GM19395 (cell line): ENCODE measurements around the gene DCDC2B.
A peak's percentile ranks its signal among the peaks of the same experiment; 100 is the strongest.

ENCODE experiments used
- ATAC-seq: cut with Tn5 transposase; IDR thresholded peaks from one replicate; pipeline ENCODE4 v1.9.1; 2021; ENCODE audit warnings: mild to moderate bottlenecking, moderate library complexity; ENCODE audit not compliant: unreplicated experiment

Gene DCDC2B

DNA sequence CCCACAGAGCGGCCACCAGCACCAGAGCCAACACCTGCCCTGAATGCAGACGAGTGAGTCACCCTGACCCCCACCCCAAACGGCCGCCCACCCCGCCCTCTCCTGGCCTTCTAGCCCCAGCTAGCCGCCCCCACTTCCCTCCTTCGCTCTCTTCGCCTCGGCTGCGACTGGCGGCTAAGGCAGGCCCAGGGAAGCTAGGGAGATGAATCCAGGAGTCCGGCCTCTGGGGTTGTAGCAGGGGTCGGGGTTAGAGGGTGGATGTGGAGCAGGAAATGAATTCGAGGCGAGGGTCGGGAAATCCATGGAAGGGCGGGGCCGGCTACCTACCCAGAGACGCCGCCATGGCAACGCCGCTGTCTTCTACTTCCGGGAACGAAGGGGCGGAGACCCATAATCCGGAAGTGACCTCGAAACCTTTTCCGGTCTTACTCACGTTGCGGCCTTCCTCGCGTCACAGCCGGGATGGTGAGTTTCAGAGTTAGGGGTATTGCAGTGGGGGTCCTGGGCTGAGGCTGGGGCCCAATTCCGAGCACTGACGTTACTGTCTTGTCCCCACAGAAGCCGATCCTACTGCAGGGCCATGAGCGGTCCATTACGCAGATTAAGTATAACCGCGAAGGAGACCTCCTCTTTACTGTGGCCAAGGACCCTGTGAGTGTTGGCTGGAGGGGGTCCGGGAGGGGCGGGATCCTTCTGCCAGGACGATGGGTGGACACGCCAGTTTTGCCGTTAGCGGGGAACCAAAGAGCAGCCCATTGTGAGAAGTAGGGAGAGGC, 13.3 kb downstream of the DCDC2B start, which contains the start of the genes EIF3I and TMEM234:
TSS of gene EIF3I (plus strand) at position 428 of the 776 bp plus-strand sequence. CDS start at position 463, 35 bp downstream.
TSS of gene TMEM234 (minus strand) at position 374 of the 776 bp plus-strand sequence. CDS start at position 343, 31 bp downstream.
- peak; percentile 96 for ATAC-seq

DNA sequence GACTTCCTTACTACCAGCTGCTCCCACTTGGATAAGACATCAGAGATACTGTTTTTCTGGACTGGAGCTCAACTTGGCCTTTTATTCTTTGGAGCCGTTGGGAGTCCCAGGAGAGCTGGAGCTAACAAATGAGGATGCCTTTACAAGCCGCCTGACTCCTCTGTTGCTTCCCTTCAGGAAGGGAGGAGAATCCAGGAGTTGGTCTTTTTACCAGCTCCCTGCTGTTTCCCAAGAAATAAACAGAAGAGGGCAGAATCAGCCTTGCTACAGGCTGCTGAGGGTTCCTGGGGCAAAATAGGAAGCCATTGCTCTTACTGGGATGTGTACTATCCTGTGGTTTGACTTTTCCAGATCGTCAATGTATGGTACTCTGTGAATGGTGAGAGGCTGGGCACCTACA, 14.8 kb downstream of the DCDC2B start:
- ATAC-seq, result no peak

DNA sequence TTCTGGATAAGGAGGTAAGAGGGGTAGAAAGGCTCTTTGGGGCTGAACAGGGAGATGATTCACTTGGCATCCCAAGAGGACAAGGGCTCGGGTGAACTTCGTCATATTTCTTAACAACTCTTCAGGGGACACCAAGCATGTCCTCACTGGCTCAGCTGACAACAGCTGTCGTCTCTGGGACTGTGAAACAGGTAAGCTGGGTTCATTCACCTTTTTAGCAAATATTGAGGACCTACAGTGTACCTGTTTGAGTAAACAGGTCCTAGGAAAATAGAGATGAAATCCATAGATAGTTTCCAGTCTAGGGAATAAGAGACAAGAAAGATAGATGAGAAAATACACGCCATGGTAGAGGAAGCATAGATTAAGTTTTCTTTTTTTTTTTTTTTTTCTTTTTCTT, 15.4 kb downstream of the DCDC2B start:
- no peak for ATAC-seq

DNA sequence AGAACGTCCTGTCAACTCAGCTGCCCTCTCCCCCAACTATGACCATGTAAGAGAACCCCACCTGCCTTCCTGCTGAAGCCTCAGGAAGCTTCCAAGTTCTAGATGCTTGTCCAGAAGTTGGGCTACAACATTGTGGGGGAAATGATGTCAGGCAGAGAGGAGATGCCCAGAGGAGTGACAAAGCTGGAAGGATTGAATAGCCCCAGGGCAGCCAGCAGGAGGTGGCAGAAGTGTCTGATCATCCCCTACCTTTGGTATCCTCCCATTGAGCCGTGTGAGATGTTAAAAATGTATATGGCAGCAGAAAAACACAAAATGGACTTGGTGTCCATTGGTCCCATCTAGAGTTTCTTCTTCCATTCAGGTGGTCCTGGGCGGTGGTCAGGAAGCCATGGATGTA, 19.9 kb downstream of the DCDC2B start:
- no peak for ATAC-seq

DNA sequence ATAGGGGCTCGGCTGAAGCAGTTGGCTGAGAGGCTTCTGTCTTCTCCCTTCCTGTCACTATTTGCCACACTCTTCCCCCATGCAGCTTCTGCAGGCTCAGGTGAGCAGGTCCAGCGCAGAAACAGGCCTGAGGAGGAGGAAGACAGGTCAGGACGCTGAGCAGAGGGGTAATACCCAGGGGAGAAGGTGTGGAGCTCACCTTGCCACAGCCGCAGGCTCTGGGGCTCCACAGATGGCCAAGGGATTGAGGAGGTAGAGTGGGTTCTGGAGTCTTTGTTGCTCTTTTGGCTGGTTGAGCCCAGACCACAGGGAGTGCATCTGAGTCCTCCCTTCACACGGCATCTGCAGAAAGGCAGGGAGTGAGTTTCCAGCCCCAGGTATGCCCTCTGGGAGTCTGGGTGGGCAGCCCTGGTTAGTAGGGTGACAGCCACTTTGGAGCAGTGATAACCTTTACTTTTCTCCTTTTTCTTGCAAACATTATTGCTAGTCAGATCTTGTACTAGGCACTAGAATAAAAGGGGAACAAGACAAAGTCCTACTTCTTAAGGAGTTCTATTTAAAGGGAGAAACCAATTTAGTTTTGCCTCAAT, 23.0 kb downstream of the DCDC2B start:
- no peak for ATAC-seq

DNA sequence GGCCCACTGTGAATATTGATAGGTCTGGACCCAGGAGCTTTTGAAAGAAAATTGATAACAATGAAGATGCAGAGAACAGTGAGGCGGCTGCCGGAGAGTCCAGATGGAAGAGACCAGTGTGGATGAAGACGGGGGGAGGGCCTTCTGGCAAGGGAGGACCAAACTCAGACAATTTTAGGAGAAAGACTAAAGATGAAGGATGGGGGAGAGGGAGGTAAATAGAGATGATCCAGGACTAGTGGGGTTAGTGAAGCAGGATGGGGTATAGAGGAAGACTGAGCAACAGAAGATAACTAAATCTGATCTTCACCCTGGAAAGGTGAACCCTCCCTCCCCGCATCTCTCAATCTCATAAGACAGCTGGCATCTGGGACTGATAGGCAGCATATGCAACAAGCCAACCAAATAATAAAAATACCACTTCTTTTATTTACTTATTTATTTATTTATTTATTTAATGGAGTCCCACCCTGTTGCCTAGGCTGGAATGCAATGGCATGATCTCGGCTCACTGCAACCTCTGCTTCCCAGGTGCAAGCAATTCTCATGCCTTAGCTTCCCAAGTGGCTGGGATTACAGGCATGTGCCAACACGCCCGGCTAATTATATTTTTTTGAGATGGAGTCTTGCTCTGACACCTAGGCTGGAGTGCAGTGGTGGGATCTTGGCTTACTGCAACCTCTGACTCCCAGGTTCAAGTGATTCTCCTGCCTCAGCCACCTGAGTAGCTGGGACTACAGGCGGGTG, 23.8 kb downstream of the DCDC2B start:
- no peak for ATAC-seq

DNA sequence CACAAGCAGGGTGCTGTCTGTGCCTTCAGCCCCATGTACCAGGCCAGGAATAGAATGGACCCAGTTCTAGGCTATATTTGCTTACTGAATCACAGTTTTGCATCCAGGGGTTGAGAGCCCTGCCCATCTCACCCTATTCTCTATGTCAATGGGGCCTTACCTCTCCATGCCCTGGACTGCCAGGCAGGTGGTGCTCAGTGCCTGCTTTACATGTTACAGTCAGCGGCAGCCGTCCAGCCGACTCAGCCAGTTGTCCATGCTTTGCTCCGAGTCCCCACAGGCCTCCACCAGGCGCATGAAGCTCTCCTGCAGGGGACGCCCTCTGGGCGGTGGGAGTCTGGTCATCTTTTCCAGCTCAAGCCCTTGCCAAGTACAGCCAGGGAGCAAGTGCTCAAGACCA, 25.9 kb downstream of the DCDC2B start:
- ATAC-seq, result no peak

DNA sequence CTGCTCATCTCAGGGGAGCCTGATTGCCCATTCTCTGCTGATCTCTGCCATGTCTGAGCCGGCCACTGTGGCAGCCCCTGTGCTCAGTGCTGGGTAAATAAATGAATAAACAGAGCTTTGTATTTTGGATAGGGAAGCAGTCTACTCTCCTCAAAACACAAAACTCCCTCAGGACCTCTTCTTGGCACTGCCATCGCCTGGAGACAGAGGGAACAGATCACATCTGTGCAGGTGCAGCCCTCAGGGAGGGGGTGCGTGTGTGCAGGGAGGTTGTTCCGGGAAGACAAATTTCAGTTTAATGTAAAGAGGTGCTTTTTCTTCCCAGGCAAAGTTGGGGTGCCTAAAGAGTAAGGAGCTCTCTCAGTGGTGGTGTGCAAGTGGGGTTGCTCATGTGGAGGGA, 30.4 kb downstream of the DCDC2B start:
- ATAC-seq, result no peak

DNA sequence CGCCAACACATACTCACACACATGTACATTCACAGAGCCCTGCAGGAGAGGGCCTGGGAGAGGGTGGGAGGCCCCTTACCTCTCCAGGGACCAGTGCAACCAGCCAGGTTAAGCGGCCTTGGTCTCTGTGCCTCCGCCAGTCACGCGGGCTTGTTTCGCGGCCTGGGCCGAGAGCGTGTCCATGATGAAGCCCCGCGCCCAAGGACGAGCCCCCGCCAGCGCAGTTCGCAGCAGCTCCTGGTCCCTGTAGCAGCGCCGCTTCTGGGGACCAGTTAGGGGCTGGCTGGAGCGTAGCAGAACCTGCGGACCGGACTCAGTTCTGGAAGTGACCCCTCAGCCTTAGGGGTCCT, 30.9 kb downstream of the DCDC2B start:
- no peak for ATAC-seq

DNA sequence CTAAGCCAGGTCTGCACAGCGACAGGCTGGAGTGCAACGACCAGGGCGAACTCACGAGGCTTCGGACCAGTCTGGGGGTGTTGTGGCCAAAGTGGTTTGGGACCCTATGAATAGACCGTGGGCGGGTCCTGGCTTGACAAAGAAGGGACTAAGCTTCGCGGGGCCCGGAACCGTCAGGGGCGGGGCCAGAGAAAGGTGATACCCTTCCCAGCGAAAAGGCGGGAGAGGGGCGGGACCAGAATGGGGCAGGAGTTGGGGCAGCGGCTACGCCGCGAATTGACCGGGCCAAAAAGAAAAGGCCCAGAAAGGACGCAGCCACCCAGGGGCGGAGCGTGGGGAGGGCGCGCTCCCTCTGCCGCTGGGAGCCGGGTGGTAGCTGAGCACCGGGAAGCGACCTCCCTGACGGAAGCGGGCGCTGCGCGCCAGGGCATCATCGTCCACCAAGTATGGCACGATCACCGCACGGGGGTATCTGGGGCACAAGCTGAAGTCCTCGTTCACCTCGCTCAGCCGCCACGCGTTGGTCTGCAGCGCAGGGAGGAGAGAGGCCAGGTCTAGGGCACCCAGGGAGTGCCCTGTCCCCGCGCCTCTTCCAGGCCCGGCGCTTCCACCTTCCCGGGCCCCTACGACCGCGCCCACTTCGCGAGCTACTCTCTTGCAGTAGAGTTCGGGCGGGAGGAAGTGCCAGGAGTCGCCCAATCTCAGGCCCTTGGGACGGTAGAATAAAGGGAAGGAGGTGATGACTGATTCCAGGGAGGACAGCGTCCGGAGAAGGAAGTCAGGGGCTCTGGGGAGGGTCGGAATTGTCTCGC, 31.5 kb downstream of the DCDC2B start:
- no peak for ATAC-seq

DNA sequence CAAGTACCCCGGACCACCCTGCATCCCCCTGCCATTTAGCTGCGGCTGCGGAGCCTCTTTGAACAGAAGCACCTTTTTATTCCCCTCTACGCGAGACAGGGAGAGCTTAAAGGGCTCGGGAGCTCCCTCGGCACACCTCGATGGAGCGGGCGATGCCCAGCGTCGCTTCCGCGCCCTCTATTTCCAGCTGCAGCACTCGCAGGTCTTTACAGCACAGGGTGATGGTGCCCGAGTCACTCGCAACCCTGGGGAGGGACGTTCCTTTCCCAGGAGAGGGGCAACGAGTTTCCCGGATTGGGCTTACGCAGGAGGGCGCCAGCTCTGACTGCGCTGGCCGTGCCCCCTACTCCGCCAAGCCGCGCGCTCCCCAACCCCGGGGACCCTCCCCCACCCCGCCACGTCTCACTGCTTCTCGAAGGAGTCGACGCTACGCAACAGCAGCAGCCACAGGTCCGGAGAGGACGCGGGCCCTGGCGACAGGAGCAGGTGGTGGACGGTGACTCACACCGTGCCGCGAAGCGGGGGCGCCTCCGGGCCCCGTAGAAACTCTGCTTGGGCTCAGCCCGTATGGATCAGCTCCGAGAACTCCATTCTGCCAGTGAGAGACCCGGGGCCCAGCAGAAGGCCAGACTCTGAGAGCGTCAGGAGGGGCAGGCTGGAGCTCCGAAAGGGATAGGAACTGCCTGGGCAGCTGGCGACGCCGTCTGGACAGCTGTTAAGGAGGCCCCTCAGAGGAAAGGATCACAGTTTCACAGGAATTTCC, 32.3 kb downstream of the DCDC2B start:
- no peak for ATAC-seq

DNA sequence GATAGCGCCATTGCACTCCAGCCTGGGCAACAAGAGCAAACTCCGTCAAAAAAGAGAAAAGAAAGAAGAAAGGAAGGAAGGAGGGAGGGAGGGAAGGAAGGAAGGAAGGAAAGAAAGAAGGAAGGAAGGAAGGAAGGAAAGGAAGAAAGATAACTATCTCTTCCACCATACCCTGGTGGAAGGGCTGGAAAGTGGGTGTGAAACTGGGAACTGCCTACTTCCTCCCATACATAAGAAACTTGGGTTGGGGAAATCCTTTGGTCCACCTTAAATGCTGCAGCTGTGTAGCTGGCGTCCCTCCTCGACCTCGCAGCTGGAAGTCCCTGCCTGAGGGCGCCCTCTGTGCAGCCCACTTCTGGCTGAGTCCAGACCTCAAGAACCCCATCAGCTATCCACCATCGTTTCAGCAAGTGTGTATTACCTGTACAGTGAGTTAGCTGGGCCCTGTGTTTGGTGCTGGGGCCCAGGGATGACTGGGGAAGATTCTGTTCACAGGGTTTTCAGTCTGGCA, 33.5 kb downstream of the DCDC2B start:
- no peak for ATAC-seq

DNA sequence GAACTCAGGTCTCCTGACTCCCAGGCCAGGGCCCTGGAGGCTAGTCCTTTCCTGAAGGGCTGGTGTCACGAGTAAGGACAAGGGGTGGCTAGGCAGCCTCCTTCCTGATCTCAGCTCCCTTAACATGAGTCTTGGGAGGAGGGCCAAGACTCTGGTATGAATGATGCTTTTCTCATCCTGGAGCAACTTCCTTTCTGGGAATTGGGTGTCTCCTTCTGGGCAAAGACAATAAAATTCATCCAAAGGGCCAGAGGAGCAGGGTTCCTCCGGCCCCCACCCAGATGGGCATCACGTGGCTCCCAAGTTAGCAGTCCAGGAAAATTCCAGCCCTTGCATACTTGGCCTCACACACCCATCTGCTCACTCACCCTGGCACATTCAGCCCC, 38.0 kb downstream of the DCDC2B start, which contains the start of gene FAM167B:
TSS of gene FAM167B (plus strand) at position 335 of the 386 bp plus-strand sequence. CDS start 200 bp downstream, outside the sequence.
- ATAC-seq, result no peak

DNA sequence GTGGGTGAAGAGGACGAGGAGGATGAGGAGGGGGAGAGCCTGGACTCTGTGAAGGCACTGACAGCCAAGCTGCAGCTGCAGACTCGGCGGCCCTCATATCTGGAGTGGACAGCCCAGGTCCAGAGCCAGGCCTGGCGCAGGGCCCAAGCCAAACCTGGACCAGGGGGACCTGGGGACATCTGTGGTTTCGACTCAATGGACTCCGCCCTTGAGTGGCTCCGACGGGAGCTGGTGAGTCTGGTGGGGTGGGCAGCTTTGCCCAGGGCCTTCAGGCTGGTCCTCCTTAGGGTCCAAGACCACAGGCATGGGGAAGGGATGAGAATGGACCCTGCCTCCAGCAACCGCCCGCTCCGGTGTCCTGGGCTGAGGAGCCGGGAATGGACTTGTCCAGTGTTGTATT, 38.6 kb downstream of the DCDC2B start:
- no peak for ATAC-seq

DNA sequence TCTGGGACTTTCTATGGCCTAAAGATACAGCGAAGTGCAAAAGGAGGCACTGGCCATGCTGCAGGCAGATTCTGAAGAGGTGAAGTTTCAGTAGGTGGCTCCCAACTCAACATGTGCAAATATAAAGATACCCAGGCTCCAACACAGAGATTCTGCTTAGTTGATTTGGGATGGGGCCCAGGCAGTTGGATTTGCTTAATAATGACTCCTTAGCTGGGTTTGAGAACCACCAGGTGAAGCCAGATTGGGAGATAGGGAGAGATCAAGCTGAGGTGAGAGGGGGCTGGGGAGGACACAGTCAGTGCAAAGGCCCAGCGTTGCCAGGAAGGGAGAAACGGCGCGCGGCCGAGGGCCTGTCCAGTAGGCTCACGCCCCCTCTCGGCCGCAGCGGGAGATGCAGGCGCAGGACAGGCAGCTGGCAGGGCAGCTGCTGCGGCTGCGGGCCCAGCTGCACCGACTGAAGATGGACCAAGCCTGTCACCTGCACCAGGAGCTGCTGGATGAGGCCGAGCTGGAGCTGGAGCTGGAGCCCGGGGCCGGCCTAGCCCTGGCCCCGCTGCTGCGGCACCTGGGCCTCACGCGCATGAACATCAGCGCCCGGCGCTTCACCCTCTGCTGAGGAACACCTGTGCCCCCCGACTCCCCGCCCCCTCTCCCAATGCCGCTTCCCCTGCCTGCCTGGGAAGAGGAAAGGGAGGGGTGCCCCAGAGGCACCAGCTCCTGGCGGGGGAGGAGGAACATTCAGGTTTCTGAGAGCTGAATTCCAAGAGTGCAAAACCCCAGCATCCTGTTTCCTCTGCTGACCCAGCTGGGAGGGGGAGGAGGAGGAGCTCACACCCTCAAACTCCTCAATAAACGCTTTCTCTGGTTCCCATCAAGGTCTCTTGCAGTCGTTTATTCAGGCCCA, 39.3 kb downstream of the DCDC2B start:
- ATAC-seq, result peak; percentile 28

DNA sequence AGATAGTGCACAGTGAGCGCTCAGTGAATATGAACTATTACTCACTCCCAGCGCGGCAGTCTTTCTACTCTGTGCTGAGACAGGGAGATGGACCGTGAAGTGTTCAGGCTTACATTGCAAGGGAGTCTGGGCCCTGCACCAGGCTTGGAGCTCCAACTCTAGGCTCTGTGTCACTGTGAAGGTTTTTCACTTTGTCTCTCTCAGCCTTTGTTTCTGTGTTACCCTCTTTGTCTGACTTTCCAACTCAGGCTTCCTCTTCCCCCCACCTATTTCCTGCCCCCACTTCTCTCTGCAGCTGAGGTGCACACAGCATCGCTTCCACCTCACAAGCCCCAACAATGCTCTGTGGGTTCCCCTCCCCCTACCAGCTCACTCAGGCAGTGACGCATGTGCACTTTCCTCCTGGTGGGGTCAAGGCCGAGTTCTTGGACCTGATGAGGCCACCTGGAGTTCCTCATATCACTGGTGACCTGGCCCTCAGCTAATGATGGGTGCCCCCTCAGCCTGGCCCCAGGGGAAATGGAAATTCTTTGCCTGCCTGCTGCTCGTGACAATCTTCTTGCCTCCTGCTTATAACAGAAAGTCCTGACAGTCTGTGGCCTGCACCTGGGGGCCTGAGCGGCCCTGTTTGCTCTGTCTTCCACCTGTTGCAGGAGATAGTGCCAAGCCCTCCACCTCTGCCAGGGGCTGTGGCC, 41.1 kb downstream of the DCDC2B start:
- ATAC-seq, result peak; percentile 67

DNA sequence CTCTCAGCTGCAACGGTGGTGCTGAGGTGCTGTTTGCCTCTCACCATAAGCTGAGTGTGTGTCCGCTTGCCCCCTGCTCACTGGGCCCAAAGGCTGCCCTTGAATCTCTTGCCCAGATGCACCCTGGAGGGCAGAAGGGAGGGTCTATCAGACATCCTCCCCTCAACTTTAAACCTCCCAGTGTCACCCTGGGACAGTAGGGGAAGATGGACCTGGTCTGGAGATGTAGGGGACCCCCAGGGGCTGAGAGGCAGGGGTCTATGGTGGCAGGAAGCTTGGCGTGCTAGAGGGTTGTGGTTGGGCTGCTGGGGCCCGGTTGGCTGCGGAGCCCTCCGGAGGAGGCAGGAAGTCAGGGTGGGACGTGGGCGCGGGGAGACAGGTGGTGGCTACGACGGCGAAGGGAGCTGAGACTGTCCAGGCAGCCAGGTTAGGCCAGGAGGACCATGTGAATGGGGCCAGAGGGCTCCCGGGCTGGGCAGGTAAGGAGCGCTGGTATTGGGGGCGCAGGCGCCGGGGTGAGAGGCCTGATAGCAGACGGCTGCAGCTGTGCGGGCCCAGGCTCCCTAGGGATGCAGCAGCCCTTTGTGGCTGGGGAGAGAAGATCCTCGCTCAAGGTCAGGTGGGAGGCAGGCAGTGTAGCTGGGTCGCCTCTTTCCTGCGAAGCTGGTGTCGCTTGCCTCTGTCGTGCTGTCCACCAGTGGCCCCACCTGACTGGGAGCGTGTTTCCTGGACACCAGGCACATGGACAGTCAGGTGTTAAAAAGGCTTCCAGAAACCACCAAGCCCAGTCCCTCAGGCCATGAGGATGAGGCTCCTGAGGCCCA, 42.2 kb downstream of the DCDC2B start, which contains the start of gene LCK:
TSS of gene LCK (plus strand) at position 373 of the 824 bp plus-strand sequence. CDS start 23,065 bp downstream, outside the sequence.
- ATAC-seq, result no peak
